ENCODE measurements around the gene NT5C2.

NT5C2 gene

GRCh38 chr10:103077491-103078308 lies 115.4 kb downstream of the NT5C2 start:
- Histone ChIP-seq H3K9me3 (no peaks in the 10 kb centered on the region), H3K27me3 (no peaks in the 10 kb centered on the region), H3K4me3 (ENCODE audit: low read depth, low read length) (no peak overlapping the region), H3K4me1 (no peaks in the 10 kb centered on the region), H3K36me3 (no peaks in the 10 kb centered on the region; the same call in 1 of the 2 replicates)
- DNase-seq = no peak
- no peak for TF ChIP-seq CTCF (IDR thresholded peaks at IDR 0.05; ENCODE audit: low read depth, low read length)

- H3K27me3 ChIP-seq = no peaks in the 10 kb centered on the region
- no peak for DNase-seq
- no peaks in the 10 kb centered on the region for H3K4me1 ChIP-seq
- no peaks in the 10 kb centered on the region for H3K9me3 ChIP-seq
- H3K36me3 ChIP-seq = no peaks in the 10 kb centered on the region; the same call in 1 of the 2 replicates
- no peak overlapping the region for H3K4me3 ChIP-seq (ENCODE audit: low read depth, low read length)
- no peak for TF ChIP-seq CTCF (IDR thresholded peaks at IDR 0.05; ENCODE audit: low read depth, low read length)
Measured at GRCh38 chr10:103077020-103077419, 116.1 kb downstream of the NT5C2 start.

- TF ChIP-seq CTCF (IDR thresholded peaks at IDR 0.05; ENCODE audit: low read depth, low read length) = no peak
- H3K9me3 ChIP-seq = no peaks in the 10 kb centered on the region
- no peak for DNase-seq
- no peak overlapping the region for H3K4me3 ChIP-seq (ENCODE audit: low read depth, low read length)
- no peaks in the 10 kb centered on the region for H3K36me3 ChIP-seq
- no peaks in the 10 kb centered on the region for H3K27me3 ChIP-seq
- no peaks in the 10 kb centered on the region for H3K4me1 ChIP-seq
Measured at GRCh38 chr10:103072891-103073290, 120.2 kb downstream of the NT5C2 start.

- Histone ChIP-seq H3K4me3 (ENCODE audit: low read depth, low read length) (no peak overlapping the region), H3K36me3 (no peaks in the 10 kb centered on the region), H3K4me1 (no peaks in the 10 kb centered on the region), H3K9me3 (no peaks in the 10 kb centered on the region), H3K27me3 (no peaks in the 10 kb centered on the region)
- no peak for TF ChIP-seq CTCF (IDR thresholded peaks at IDR 0.05; ENCODE audit: low read depth, low read length)
- DNase-seq = no peak
Measured at GRCh38 chr10:103072276-103072675, 120.8 kb downstream of the NT5C2 start.

- H3K27me3 ChIP-seq = no peaks in the 10 kb centered on the region
- H3K4me3 ChIP-seq (ENCODE audit: low read depth, low read length) = no peak overlapping the region
- H3K36me3 ChIP-seq = no peaks in the 10 kb centered on the region
- peak; percentile 69 for TF ChIP-seq CTCF (IDR thresholded peaks at IDR 0.05; ENCODE audit: low read depth, low read length)
- no peaks in the 10 kb centered on the region for H3K9me3 ChIP-seq
- no peaks in the 10 kb centered on the region for H3K4me1 ChIP-seq
- DNase-seq = peak; percentile 66
Measured at GRCh38 chr10:103069453-103070331, 123.4 kb downstream of the NT5C2 start.

Data from BE2C (cell line).